ENCODE results near the gene URB2. TPM values are rescaled to one million over a fixed set of nuclear protein-coding genes. Genes with fewer than 3 reads are reported as not detected.

Gene URB2
- total and polyA plus RNA-seq, 2 experiments from 2014 or later: 7.6 to 44.3 TPM

GRCh38 chr1:229599218-229599954 is 26.7 kb upstream of the URB2 start:
- no peak overlapping the region for H3K27ac Mint-ChIP-seq
- Histone ChIP-seq H3K4me1 (ENCODE audit: insufficient read depth) (0 out of 2 replicates have a peak, but pooled peaks cover 7% of the 10 kb centered on the region), H2AFZ (no peak overlapping the region), H3K79me2 (replicated peaks; ENCODE audit: insufficient read depth) (peaks cover 7% of the 10 kb centered on the region; the same call in 1 of the 2 replicates), H4K20me1 (replicated peaks; ENCODE audit: insufficient read depth) (0 out of 2 replicates have a peak, but pooled peaks cover 4% of the 10 kb centered on the region), H3K27me3 (ENCODE audit: insufficient read depth) (no peaks in the 10 kb centered on the region), H3K27ac (ENCODE audit: low read depth) (no peak overlapping the region), H3K36me3 (ENCODE audit: insufficient read depth) (peaks cover 12% of the 10 kb centered on the region), H3F3A (replicated peaks; ENCODE audit: low read depth) (no peaks in the 10 kb centered on the region), H3K4me2 (no peak overlapping the region), H3K9me2 (ENCODE audit: insufficient read depth) (no peaks in the 10 kb centered on the region), H3K4me3 (no peak overlapping the region)
- TF ChIP-seq ETS1 (IDR thresholded peaks at IDR 0.05): no peak
- no peak for TF ChIP-seq NANOG (IDR thresholded peaks at IDR 0.05; ENCODE audit: borderline replicate concordance)
- TF ChIP-seq POLR2AphosphoS5 (IDR thresholded peaks at IDR 0.05; ENCODE audit: low read depth): no peak
- no peak for TF ChIP-seq ZNF331 (CRISPR knock-in tag; IDR thresholded peaks at IDR 0.05; ENCODE audit: low read depth)
- no peak for TF ChIP-seq ZNF114 (CRISPR knock-in tag; IDR thresholded peaks at IDR 0.05)
- no peak for TF ChIP-seq EZH2phosphoT487 (IDR thresholded peaks at IDR 0.05; ENCODE audit: unreplicated experiment)
- no peak for TF ChIP-seq STAT1 (IDR thresholded peaks at IDR 0.05; ENCODE audit: unreplicated experiment)
- H3K9me3 Mint-ChIP-seq: no peaks in the 10 kb centered on the region
- peaks cover 2% of the 10 kb centered on the region for H3K27me3 Mint-ChIP-seq (ENCODE audit: insufficient read depth, low read depth, poor library complexity)
- H3K36me3 Mint-ChIP-seq (ENCODE audit: low read depth): peaks cover 33% of the 10 kb centered on the region
- H3K4me3 Mint-ChIP-seq: no peak overlapping the region
- H3K4me1 Mint-ChIP-seq: peaks cover 12% of the 10 kb centered on the region; the same call in 2 of the 3 replicates
- no peak for ATAC-seq
- DNase-seq (ENCODE audit: low spot score): no peak

GRCh38 chr1:229600229-229600628 is 25.8 kb upstream of the URB2 start:
- Histone ChIP-seq H3F3A (replicated peaks; ENCODE audit: low read depth) (no peaks in the 10 kb centered on the region), H3K9me2 (ENCODE audit: insufficient read depth) (no peaks in the 10 kb centered on the region), H3K36me3 (ENCODE audit: insufficient read depth) (peaks cover 12% of the 10 kb centered on the region), H2AFZ (no peak overlapping the region), H3K4me1 (ENCODE audit: insufficient read depth) (0 out of 2 replicates have a peak, but pooled peaks cover 7% of the 10 kb centered on the region), H3K79me2 (replicated peaks; ENCODE audit: insufficient read depth) (peaks cover 7% of the 10 kb centered on the region; the same call in 1 of the 2 replicates), H3K27ac (ENCODE audit: low read depth) (no peak overlapping the region), H3K4me3 (no peak overlapping the region), H3K4me2 (no peak overlapping the region), H4K20me1 (replicated peaks; ENCODE audit: insufficient read depth) (0 out of 2 replicates have a peak, but pooled peaks cover 4% of the 10 kb centered on the region), H3K27me3 (ENCODE audit: insufficient read depth) (no peaks in the 10 kb centered on the region)
- H3K27ac Mint-ChIP-seq: 0 out of 2 replicates have a peak overlapping the region, but pooled peaks have one; percentile 1
- no peak overlapping the region for H3K4me3 Mint-ChIP-seq
- H3K4me1 Mint-ChIP-seq: peaks cover 12% of the 10 kb centered on the region; the same call in 2 of the 3 replicates
- ATAC-seq: no peak
- no peak for DNase-seq (ENCODE audit: low spot score)
- H3K36me3 Mint-ChIP-seq (ENCODE audit: low read depth): peaks cover 30% of the 10 kb centered on the region
- no peaks in the 10 kb centered on the region for H3K9me3 Mint-ChIP-seq
- H3K27me3 Mint-ChIP-seq (ENCODE audit: insufficient read depth, low read depth, poor library complexity): peaks cover 2% of the 10 kb centered on the region
- TF ChIP-seq STAT1 (IDR thresholded peaks at IDR 0.05; ENCODE audit: unreplicated experiment) (no peak), NANOG (IDR thresholded peaks at IDR 0.05; ENCODE audit: borderline replicate concordance) (no peak), EZH2phosphoT487 (IDR thresholded peaks at IDR 0.05; ENCODE audit: unreplicated experiment) (no peak), EZH2 (IDR thresholded peaks at IDR 0.05; ENCODE audit: low read depth, unreplicated experiment) (no peak), ETS1 (IDR thresholded peaks at IDR 0.05) (no peak), JUNB (IDR thresholded peaks at IDR 0.05; ENCODE audit: unreplicated experiment) (no peak), ZNF114 (CRISPR knock-in tag; IDR thresholded peaks at IDR 0.05) (no peak), ZNF462 (CRISPR knock-in tag; IDR thresholded peaks at IDR 0.05) (no peak), POLR2AphosphoS5 (IDR thresholded peaks at IDR 0.05; ENCODE audit: low read depth) (no peak), ZNF331 (CRISPR knock-in tag; IDR thresholded peaks at IDR 0.05; ENCODE audit: low read depth) (no peak)
